ENCODE data around the gene KCTD16. TPM values are rescaled to one million over a fixed set of nuclear protein-coding genes. Genes with fewer than 3 reads are reported as not detected.

KCTD16 gene
- total RNA-seq, 1 experiment from 2014 or later = 0.12 TPM

- no peak for DNase-seq (ENCODE audit: low read depth)
Measured at GRCh38 chr5:144333336-144333920, 162.8 kb downstream of the KCTD16 start.

GRCh38 chr5:144335561-144335960, 164.9 kb downstream of the KCTD16 start:
- no peak for DNase-seq (ENCODE audit: low read depth)

GRCh38 chr5:144336191-144336961, 165.7 kb downstream of the KCTD16 start:
- no peak for DNase-seq (ENCODE audit: low read depth)

GRCh38 chr5:144352330-144352729, 181.7 kb downstream of the KCTD16 start:
- no peak for DNase-seq (ENCODE audit: low read depth)

- no peak for DNase-seq (ENCODE audit: low read depth)
Measured at GRCh38 chr5:144352732-144353317, 182.2 kb downstream of the KCTD16 start.

- DNase-seq (ENCODE audit: low read depth) = no peak
Measured at GRCh38 chr5:144356489-144356888, 185.8 kb downstream of the KCTD16 start.

- DNase-seq (ENCODE audit: low read depth) = no peak
Measured at GRCh38 chr5:144361406-144361805, 190.7 kb downstream of the KCTD16 start.

GRCh38 chr5:144365885-144366284, 195.2 kb downstream of the KCTD16 start:
- DNase-seq (ENCODE audit: low read depth) = no peak

GRCh38 chr5:144367991-144368390, 197.3 kb downstream of the KCTD16 start:
- no peak for DNase-seq (ENCODE audit: low read depth)

GRCh38 chr5:144368556-144368955, 197.9 kb downstream of the KCTD16 start:
- no peak for DNase-seq (ENCODE audit: low read depth)

GRCh38 chr5:144369006-144369405, 198.3 kb downstream of the KCTD16 start:
- no peak for DNase-seq (ENCODE audit: low read depth)

- DNase-seq (ENCODE audit: low read depth) = no peak
Measured at GRCh38 chr5:144370273-144370672, 199.6 kb downstream of the KCTD16 start.

GRCh38 chr5:144374637-144375036, 204.0 kb downstream of the KCTD16 start:
- no peak for DNase-seq (ENCODE audit: low read depth)

- no peak for DNase-seq (ENCODE audit: low read depth)
Measured at GRCh38 chr5:144377207-144377606, 206.5 kb downstream of the KCTD16 start.

GRCh38 chr5:144378681-144379080, 208.0 kb downstream of the KCTD16 start:
- no peak for DNase-seq (ENCODE audit: low read depth)

GRCh38 chr5:144385597-144385996, 214.9 kb downstream of the KCTD16 start:
- no peak for DNase-seq (ENCODE audit: low read depth)

- DNase-seq (ENCODE audit: low read depth) = no peak
Measured at GRCh38 chr5:144386315-144386714, 215.6 kb downstream of the KCTD16 start.

- DNase-seq (ENCODE audit: low read depth) = no peak
Measured at GRCh38 chr5:144390133-144390532, 219.5 kb downstream of the KCTD16 start.

GRCh38 chr5:144391044-144391443, 220.4 kb downstream of the KCTD16 start:
- no peak for DNase-seq (ENCODE audit: low read depth)

GRCh38 chr5:144393641-144394435, 223.2 kb downstream of the KCTD16 start:
- DNase-seq (ENCODE audit: low read depth) = no peak

GRCh38 chr5:144395704-144396103, 225.0 kb downstream of the KCTD16 start:
- DNase-seq (ENCODE audit: low read depth) = no peak

GRCh38 chr5:144403058-144403457, 232.4 kb downstream of the KCTD16 start:
- no peak for DNase-seq (ENCODE audit: low read depth)

All from RPMI7951 (cell line).